ENCODE data around the gene FAM20A.

GRCh38 chr17:68522266-68522665 is 78.9 kb downstream of the FAM20A start:
- TF ChIP-seq, protein P1, sequence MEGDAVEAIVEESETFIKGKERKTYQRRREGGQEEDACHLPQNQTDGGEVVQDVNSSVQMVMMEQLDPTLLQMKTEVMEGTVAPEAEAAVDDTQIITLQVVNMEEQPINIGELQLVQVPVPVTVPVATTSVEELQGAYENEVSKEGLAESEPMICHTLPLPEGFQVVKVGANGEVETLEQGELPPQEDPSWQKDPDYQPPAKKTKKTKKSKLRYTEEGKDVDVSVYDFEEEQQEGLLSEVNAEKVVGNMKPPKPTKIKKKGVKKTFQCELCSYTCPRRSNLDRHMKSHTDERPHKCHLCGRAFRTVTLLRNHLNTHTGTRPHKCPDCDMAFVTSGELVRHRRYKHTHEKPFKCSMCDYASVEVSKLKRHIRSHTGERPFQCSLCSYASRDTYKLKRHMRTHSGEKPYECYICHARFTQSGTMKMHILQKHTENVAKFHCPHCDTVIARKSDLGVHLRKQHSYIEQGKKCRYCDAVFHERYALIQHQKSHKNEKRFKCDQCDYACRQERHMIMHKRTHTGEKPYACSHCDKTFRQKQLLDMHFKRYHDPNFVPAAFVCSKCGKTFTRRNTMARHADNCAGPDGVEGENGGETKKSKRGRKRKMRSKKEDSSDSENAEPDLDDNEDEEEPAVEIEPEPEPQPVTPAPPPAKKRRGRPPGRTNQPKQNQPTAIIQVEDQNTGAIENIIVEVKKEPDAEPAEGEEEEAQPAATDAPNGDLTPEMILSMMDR (tag by site-specific recombination; IDR thresholded peaks at IDR 0.05) = no peak
- TF ChIP-seq ZNF549 (tag by site-specific recombination; IDR thresholded peaks at IDR 0.05) (no peak), ZNF23 (tag by site-specific recombination; IDR thresholded peaks at IDR 0.05; ENCODE audit: borderline replicate concordance) (no peak), ZNF692 (tag by site-specific recombination; IDR thresholded peaks at IDR 0.05) (no peak), ZNF146 (tag by site-specific recombination; IDR thresholded peaks at IDR 0.05) (no peak), ZNF248 (tag by site-specific recombination; IDR thresholded peaks at IDR 0.05) (no peak), ZNF76 (tag by site-specific recombination; IDR thresholded peaks at IDR 0.05; ENCODE audit: borderline replicate concordance, low read depth) (no peak), ZFP37 (tag by site-specific recombination; IDR thresholded peaks at IDR 0.05) (no peak)

Data from HEK293 (cell line).